Common myeloid progenitor, CD34-positive (primary cell): ENCODE measurements around the gene CNTNAP5.

Experiments used
- CTCF ChIA-PET: fragments of 350-600 bp; sonication (Branson Sonifier 250); formaldehyde crosslinking; loops from one replicate; lab custom pipeline; 2021; ENCODE audit warnings: antibody characterized with exemption; lab: Charles Lee
- POLR2A ChIA-PET: fragments of 350-600 bp; sonication (Branson Sonifier 250); formaldehyde crosslinking; loops from one replicate; lab custom pipeline; 2021; ENCODE audit warnings: antibody characterized with exemption; lab: Charles Lee
- DNase-seq, 3 donors: peaks; one replicate each; pipeline versions ENCODE4 v3.0.0 to v3.0.0-alpha.2; 2013
- H3K27ac ChIP-seq, 2 experiments: 1 replicate in 1 of 2; 2 replicates in 1 of 2; pipeline ENCODE4 v1.7.0; 2013; ENCODE audit warnings: inconsistent platforms in 2 of 2, low read length in 2 of 2, mild to moderate bottlenecking in 2 of 2, low read depth in 1 of 2, moderate library complexity in 1 of 2; ENCODE audit not compliant: severe bottlenecking in 2 of 2, insufficient read depth in 1 of 2, poor library complexity in 1 of 2
- H3K27me3 ChIP-seq, 5 experiments: replicated peaks in 2 of 5; 1 replicate in 3 of 5; 2 replicates in 2 of 5; pipeline versions ENCODE4 v1.6.1 to v1.7.0; 2013; ENCODE audit warnings: low read length in 4 of 5, mild to moderate bottlenecking in 2 of 5, moderate library complexity in 2 of 5, inconsistent platforms in 1 of 5; ENCODE audit not compliant: insufficient read depth in 5 of 5, control insufficient read depth in 4 of 5
- H3K36me3 ChIP-seq, 4 experiments: 1 replicate in 2 of 4; 2 replicates in 2 of 4; pipeline versions ENCODE4 v1.6.1 to v1.7.0; 2013; ENCODE audit warnings: low read length in 3 of 4, control low read depth in 1 of 4, mild to moderate bottlenecking in 1 of 4; ENCODE audit not compliant: control insufficient read depth in 4 of 4, insufficient read depth in 4 of 4
- H3K4me1 ChIP-seq, 4 experiments: 1 replicate in 3 of 4; 2 replicates in 1 of 4; pipeline versions ENCODE4 v1.6.1 to v1.7.1; 2013; ENCODE audit warnings: low read length in 3 of 4, mild to moderate bottlenecking in 3 of 4, control low read depth in 1 of 4, inconsistent platforms in 1 of 4, moderate library complexity in 1 of 4; ENCODE audit not compliant: control insufficient read depth in 4 of 4, insufficient read depth in 4 of 4; ENCODE audit errors: control extremely low read depth in 1 of 4
- H3K4me3 ChIP-seq, 7 experiments: 1 replicate in 4 of 7; 2 replicates in 3 of 7; pipeline versions ENCODE4 v1.5.1 to v1.7.0; 2013; ENCODE audit warnings: mild to moderate bottlenecking in 7 of 7, low read length in 6 of 7, moderate library complexity in 6 of 7, inconsistent platforms in 2 of 7, low read depth in 2 of 7, control low read depth in 1 of 7; ENCODE audit not compliant: insufficient read depth in 4 of 7, control insufficient read depth in 1 of 7; ENCODE audit errors: extremely low read depth in 1 of 7
- H3K9me3 ChIP-seq, 5 experiments: 1 replicate in 4 of 5; 2 replicates in 1 of 5; pipeline versions ENCODE4 v1.6.1 to v1.7.1; 2013; ENCODE audit warnings: low read length in 4 of 5, mild to moderate bottlenecking in 2 of 5, inconsistent platforms in 1 of 5, low read depth in 1 of 5, moderate library complexity in 1 of 5; ENCODE audit not compliant: control insufficient read depth in 4 of 5, insufficient read depth in 2 of 5; ENCODE audit errors: control extremely low read depth in 1 of 5
- WGBS: methylation state at CpG from one replicate; pipeline ENCODE4 v1.1.5; 2013; ENCODE audit not compliant: insufficient coverage; 5-methylcytosine and 5-hydroxymethylcytosine counted together

The CNTNAP5 gene

DNA sequence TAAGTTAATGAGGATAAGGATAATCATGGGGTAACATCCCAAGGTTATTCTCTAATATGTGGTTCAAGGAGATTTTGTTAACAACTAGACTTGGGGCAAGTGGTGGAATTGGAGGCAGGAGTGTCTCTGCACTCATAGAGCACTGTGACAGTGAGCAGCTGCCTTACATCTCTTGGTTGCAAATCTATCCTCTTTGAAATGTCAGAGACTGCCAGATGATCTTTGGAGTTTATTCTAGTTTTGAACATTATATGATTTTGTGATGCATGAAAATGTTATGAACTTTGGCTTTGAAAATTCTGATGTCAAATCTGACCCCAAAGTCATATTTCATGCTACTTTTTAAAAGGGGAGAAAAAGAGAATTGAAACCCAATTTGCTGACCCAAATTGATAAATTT, 861.1 kb downstream of the CNTNAP5 start:
- ChIA-PET CTCF (no interaction called here), POLR2A (no interaction called here)
- H3K36me3 ChIP-seq, result no peaks in the 10 kb centered on the region
- DNase-seq, result no peak
- no peak overlapping the region for H3K4me3 ChIP-seq
- H3K27ac ChIP-seq, result no peak overlapping the region
- H3K4me1 ChIP-seq, result no peaks in the 10 kb centered on the region
- H3K27me3 ChIP-seq, result no peaks in the 10 kb centered on the region
- H3K9me3 ChIP-seq, result peaks cover 0 to 1% (median 0%) of the 10 kb centered on the region in 5 experiments

DNA sequence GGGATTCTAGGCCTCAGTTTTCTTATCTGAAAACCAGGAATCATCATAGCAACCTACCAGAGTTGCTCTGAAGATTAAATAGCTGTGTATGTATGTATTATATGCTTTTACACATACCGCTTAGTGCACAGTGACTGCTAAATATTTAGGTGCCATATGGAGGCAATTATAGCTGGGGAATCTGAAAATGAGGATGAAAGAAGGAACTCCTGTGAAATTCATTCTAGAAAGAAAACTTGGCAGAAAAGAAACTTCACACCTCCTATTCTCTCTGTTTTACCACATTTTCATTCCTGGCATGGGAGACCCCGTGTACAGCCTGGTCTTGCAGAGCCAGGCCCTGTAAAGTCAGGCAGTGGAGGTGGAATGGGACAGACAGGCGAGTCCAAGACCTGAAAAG, 862.4 kb downstream of the CNTNAP5 start:
- CTCF ChIA-PET, result no interaction called here
- H3K36me3 ChIP-seq, result no peaks in the 10 kb centered on the region
- no peak overlapping the region for H3K4me3 ChIP-seq
- no peak for DNase-seq
- POLR2A ChIA-PET, result no interaction called here
- peaks cover 0 to 1% (median 0%) of the 10 kb centered on the region in 5 experiments for H3K9me3 ChIP-seq
- WGBS, result 83% methylated on average over 1 of the region's 3 CpGs
- H3K4me1 ChIP-seq, result no peaks in the 10 kb centered on the region
- no peaks in the 10 kb centered on the region for H3K27me3 ChIP-seq
- no peak overlapping the region for H3K27ac ChIP-seq

DNA sequence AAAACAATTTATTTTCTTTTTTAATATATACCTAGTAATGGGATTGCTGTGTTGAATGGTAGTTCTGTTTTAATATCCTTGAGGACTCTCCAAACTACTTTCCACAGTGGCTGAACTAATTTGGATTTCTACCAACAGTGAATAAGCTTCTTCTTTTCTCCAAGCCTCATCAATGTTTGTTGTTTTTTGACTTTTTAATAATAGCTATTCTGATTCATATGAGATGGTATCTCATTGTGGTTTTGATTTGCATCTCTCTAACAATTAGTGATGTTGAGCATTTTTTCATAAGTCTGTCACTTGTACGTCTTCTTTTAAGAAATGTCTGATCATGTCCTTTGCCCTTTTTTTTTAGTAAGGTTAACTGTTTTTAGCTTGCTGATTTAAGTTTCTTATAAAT, 863.3 kb downstream of the CNTNAP5 start:
- no peaks in the 10 kb centered on the region for H3K36me3 ChIP-seq
- H3K27me3 ChIP-seq, result no peaks in the 10 kb centered on the region
- POLR2A ChIA-PET, result no interaction called here
- DNase-seq, result no peak
- no peaks in the 10 kb centered on the region for H3K4me1 ChIP-seq
- H3K4me3 ChIP-seq, result no peak overlapping the region
- peaks cover 0 to 1% (median 0%) of the 10 kb centered on the region in 5 experiments for H3K9me3 ChIP-seq
- CTCF ChIA-PET, result no interaction called here
- H3K27ac ChIP-seq, result no peak overlapping the region
- WGBS, result 100% methylated on average over 1 of the region's 1 CpG

DNA sequence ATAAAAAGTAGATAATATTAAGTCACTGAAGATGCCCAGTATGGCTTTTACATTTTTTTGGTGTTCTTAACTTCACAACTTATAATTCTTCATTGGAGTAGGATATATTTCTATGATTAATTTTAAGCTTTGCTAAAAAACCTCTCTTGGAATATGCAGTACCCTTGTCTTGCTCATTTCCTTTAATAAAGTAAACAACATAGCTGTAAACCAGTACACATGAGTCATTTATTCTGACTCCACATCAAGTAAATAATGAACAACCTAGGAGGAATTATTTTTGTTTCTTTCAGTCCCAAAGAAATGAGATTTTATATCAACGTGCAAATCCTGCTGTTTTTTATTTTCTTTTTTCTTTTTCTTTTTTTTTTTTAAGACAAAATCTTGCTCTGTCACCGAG, 869.1 kb downstream of the CNTNAP5 start:
- no peak overlapping the region for H3K27ac ChIP-seq
- no peaks in the 10 kb centered on the region for H3K9me3 ChIP-seq
- WGBS, result 80% methylated on average over 2 of the region's 2 CpGs
- POLR2A ChIA-PET, result no interaction called here
- CTCF ChIA-PET, result no interaction called here
- no peak overlapping the region for H3K4me3 ChIP-seq
- H3K27me3 ChIP-seq, result no peaks in the 10 kb centered on the region
- no peaks in the 10 kb centered on the region for H3K36me3 ChIP-seq
- DNase-seq, result no peak
- H3K4me1 ChIP-seq, result no peaks in the 10 kb centered on the region

DNA sequence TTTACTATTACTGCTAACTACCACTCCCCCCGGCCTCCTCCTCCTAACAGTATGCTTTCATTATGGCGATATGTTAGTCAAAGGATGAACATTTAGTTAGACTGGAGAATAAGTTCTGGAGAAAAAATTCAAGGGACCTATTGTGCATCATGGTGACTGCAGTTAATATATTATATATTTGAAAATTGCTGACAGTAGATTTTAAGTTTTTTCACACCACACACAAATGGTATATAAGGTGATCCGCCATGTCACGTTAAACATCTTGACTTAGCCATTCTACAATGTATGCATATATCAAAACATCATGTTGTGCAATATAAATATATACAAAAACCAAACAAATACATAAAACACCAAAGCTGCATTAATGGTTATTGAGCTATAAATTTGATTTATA, 873.7 kb downstream of the CNTNAP5 start:
- Histone ChIP-seq H3K4me1 (no peaks in the 10 kb centered on the region), H3K36me3 (no peaks in the 10 kb centered on the region), H3K27me3 (no peaks in the 10 kb centered on the region), H3K4me3 (no peak overlapping the region), H3K27ac (no peak overlapping the region), H3K9me3 (no peaks in the 10 kb centered on the region)
- no peak for DNase-seq
- WGBS, result no CpG with 5 or more reads among the region's 4 CpGs
- ChIA-PET POLR2A (no interaction called here), CTCF (no interaction called here)

DNA sequence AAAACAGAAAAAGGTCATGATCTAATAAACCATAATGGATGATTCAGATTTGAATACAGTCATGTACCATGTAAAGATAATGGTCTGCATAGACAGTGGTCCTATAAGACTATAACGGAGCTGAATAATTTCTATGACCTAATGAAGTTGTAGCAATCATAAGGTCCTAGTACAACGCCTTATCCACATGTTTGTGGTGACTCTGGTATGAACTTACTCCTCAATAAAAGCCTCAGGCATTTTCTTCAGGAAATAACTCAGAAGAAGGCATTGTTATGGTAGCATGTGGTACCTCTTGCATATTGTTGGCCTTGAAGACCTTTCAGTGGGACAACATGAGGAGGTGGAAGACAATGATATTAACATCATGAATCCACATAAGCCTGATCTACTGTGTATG, 883.3 kb downstream of the CNTNAP5 start:
- ChIA-PET CTCF (no interaction called here), POLR2A (no interaction called here)
- Histone ChIP-seq H3K4me1 (no peaks in the 10 kb centered on the region), H3K9me3 (no peaks in the 10 kb centered on the region), H3K36me3 (no peaks in the 10 kb centered on the region), H3K27ac (no peak overlapping the region), H3K4me3 (no peak overlapping the region), H3K27me3 (no peaks in the 10 kb centered on the region)
- WGBS, result 94% methylated on average over 2 of the region's 2 CpGs
- no peak for DNase-seq

DNA sequence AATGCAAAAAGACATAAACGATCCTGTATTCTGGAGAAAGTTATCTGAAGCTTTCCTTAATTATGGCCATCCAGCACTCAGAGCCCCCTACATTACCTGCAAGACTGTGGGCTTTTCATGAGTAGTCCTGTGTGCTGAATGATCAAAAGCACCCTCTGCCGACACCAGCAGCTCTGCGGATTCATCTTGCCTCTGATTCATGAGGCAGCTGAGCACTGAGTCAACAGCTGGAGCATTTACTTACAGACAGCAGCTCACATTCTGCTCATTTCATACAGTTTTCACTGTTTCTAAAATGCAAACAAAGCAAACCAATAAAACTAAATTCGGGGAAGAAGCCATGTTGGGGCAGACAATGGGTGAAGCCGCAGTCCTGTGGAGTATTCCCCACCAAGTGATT, 886.5 kb downstream of the CNTNAP5 start:
- DNase-seq, result no peak
- Histone ChIP-seq H3K4me1 (no peaks in the 10 kb centered on the region), H3K9me3 (no peaks in the 10 kb centered on the region), H3K36me3 (no peaks in the 10 kb centered on the region), H3K4me3 (no peak overlapping the region), H3K27me3 (no peaks in the 10 kb centered on the region), H3K27ac (no peak overlapping the region)
- POLR2A ChIA-PET, result no interaction called here
- WGBS, result 89% methylated on average over 5 of the region's 5 CpGs
- CTCF ChIA-PET, result no interaction called here
